Forelimb muscle (tissue), 1 donor: Measurements from ENCODE around the gene RPH3AL. TPM values are rescaled to one million over a fixed set of nuclear protein-coding genes. Genes with fewer than 3 reads are reported as not detected.
"Not testable (repeated sequence)": the region's sequence is repeated elsewhere in the genome, so short reads cannot be mapped to it uniquely, and the experiment has no call there.

Experiments used
- DNase-seq: peaks from one replicate; pipeline ENCODE4 v3.0.0-alpha.2; 2013; ENCODE audit warnings: low read depth
- polyA plus RNA-seq: library from polyadenylated mRNA; unstranded; fragments of 120-200 nt; gene quantifications from one replicate; pipeline ENCODE4 v1.2.1, GENCODE V29; 2013; ENCODE audit not compliant: insufficient read length

Gene RPH3AL
- polyA plus RNA-seq, 1 donor, result 5.4 TPM

DNA sequence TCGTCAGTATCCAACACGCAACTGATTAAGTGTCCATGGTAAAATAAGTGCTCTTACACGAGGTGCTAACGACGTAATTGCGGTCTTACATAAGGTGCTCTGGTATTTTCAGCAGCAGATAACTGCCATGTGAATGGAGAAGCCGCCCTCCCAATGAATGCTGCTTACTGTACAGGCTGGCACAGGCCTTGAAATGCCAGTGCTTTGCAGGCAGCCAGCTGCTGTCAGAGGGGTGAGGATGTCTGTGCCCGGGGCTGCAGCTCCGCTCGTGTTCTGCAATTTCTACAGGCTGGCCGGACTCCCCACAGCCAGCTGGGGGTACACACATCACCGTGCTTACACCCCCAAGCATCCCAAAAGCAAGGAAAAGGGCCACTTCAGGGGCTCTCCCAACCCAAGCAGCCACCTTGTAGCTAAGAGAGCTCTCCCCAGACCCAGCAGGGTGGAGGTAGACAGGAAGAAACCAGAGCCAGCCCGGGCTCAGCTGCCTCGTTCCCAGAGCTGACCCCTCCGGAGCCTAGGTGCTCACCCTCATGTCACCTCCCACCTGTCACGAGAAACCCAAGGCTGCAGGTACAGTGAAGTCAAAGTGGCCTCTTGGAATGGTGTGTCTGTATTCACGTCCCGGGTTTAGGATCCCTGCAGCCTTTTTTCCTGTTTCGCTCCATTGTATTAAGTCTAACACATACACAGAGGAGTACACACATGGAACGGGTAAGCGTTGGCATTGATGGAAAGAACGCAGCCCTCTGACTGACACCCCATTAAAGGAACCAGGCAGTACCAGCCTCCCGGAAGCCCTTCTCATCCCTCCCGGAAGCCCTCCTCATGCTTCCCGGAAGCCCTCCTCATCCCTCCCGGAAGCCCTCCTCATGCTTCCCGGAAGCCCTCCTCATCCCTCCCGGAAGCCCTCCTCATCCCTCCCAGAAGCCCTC, 27.2 kb upstream of the RPH3AL start:
- no peak for DNase-seq

DNA sequence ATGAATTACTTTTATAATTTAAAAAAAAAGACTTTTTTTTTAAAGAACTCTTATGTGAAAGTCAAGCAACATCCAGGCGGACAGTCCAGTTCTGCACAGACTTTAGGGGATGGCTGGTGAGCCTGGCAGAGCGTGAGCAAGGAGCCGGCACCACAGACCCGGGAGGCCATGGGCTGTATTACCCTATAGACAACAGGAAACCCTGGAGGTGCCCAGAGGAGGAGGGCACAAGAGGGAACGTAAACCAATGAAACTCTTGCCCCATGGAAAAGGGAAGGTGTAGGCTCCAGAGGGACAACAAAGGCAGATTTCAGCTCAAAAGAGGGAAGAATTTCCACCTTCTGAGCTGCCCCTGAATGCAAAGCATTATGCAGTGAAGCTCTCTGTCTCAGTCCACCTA, 25.5 kb upstream of the RPH3AL start:
- no peak for DNase-seq

- no peak for DNase-seq
These were observed 24.6 kb upstream of the RPH3AL start for GRCh38 chr17:376936-377863.

GRCh38 chr17:373613-374230, 21.1 kb upstream of the RPH3AL start:
- no peak for DNase-seq

DNA sequence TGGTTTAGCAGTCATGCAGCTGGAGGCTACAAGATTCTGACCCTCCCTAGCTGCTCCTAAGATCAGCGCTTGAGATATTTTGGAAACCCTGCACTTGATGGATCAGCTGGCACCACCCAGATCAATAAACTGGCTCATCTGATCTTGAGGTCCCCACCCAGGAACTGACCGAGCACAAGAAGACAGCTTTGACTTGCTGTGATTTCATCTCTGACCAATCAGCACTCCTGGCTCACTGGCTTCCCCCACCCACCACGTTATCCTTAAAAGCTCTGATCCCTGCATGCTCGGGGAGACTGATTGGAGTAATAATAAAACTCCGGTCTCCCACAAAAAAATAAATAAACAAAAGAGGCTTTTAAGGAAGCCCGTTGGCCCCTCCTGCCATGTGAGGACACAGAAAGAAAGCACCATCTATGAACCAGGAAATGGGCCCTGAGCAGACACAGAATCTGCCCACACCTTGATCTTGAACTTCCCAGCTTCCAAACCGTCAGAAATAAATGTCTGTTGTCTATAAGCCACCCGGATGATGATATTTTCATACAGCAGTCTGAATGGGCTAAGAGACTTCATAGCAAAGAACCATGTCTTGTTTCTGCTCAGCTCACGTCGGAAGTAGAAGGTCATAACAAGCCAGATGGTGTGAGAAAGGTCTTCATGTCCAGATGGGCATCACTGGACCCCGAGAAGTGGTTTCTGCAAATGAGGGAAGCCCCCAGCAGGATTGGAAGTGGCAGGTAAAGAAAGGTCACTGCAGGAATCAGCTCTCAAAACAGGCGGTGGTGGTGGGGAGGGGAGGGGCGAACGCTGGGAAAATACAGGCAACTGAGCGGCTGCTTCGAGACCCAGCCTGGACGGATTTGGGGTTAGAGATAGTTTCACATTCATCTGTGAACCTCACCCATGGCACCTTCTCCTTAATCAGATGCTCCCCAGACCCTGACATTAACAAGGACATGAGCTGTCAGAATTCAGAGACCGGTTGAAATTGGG, 19.8 kb upstream of the RPH3AL start:
- DNase-seq, result no peak

GRCh38 chr17:371583-371982, 19.0 kb upstream of the RPH3AL start:
- DNase-seq, result no peak

GRCh38 chr17:367656-368055, 15.0 kb upstream of the RPH3AL start:
- DNase-seq, result not testable (repeated sequence)

DNA sequence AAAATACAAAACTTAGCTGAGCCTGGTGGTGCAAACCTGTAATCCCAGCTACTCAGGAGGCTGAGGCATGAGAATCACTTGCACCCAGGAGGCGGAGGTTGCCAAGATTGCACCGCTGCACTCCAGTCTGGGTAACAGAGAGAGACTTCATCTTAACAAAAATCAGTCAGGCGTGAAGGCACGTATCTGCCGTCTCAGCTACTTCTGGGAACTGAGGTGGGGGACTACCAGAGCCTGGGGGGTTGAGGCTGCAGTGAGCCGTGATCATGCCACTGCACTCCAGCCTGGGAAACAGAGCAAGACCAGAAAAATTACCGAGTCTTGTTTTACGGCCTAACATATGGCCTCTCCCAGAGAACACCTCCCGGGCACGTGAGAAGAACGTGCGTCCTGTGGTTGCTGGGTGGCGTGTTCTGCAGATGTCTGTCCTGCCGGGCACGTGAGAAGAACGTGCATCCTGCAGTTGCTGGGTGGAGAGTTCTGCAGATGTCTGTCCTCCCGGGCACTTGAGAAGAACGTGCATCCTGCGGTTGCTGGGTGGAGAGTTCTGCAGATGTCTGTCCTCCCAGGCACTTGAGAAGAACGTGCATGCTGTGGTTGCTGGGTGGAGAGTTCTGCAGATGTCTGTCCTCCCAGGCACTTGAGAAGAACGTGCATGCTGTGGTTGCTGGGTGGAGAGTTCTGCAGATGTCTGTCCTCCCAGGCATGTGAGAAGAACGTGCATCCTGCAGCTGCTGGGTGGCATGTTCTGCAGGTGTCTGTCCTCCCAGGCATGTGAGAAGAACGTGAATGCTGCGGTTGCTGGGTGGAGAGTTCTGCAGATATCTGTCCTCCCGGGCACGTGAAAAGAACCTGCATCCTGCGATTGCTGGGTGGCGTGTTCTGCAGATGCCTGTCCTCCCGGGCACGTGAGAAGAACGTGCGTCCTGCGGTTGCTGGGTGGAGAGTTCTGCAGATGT, 14.3 kb upstream of the RPH3AL start:
- DNase-seq, result not testable (repeated sequence)

DNA sequence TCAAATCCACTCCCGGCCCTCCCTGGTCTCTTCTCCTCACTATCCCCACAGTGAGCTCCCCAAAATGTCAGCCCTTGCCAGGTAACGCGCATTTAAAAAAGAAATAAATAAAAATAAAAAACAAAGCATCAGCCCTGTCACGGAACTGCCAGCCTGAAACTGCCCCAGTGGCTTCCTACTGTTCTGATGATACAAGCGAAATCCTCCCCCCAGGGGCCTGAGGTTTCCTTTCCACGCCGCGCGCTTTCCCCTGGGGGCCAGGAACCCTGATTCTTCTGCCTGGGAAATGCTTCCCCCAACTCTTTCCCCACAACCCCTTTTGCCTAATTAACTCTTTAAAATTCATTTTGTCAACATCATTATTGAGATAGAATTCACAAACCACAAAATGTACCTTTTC, 12.2 kb upstream of the RPH3AL start:
- DNase-seq, result no peak

DNA sequence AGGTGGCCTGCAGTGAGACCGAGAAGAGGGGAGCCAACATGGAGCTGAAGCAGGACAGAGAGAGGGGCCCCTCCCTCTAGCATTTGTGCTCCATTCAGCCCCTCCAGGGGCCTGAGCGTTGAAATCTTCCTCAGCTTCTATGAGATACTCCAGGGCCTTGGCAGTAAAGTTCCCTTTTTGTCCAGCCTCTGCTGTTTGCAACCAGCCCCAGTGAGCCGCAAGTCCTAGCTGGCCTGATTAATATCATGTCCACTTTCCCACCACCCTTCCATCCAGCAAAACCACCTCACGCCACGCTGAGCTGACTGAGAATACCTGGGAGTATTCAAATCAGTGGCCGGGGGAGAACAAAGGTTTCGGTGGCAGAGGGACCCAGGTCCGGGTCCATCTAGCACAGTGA, 11.7 kb upstream of the RPH3AL start:
- DNase-seq, result no peak

DNA sequence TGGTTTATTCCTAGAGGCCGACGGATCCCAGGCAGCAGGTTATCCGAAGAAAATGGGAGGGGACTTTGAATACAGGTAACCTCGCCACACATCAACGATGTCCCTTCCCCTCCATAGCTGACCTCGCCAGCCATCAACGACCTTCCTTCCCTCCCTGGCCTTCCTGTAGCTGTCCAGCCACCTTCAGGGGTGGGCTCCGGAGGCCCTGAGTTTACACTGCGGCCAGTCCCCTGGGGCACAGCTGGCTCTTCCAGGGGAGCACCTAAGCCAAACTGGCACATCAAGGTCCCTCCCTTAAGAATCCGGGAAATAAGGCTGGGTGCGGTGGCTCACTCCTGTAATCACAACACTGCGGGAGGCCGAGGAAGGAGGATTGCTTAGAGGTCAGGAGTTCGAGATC, 10.1 kb upstream of the RPH3AL start:
- no peak for DNase-seq

GRCh38 chr17:360092-360750, 7.6 kb upstream of the RPH3AL start:
- no peak for DNase-seq

- no peak for DNase-seq
These were observed 6.0 kb upstream of the RPH3AL start for GRCh38 chr17:358491-359151.

DNA sequence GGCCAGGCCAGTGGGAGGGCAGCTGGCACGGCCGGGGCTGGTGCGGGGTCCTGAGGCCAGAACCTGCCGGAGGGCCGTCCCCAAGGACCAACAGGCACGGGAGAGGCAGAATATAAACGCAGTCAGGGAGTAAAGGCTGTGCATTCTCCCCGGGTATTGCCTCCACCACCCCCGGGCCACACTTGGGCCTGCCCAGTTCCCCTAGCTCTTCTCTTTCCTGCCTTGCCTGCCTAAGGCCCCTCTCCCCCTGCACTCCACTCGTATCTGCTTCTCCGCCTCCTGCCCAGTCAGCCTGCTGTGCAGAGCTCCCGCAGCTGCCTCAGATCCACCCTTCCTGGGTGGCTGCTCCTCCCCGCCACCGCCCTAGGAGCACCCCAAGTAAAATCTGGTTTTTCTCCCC, 5.0 kb upstream of the RPH3AL start:
- DNase-seq, result no peak

DNA sequence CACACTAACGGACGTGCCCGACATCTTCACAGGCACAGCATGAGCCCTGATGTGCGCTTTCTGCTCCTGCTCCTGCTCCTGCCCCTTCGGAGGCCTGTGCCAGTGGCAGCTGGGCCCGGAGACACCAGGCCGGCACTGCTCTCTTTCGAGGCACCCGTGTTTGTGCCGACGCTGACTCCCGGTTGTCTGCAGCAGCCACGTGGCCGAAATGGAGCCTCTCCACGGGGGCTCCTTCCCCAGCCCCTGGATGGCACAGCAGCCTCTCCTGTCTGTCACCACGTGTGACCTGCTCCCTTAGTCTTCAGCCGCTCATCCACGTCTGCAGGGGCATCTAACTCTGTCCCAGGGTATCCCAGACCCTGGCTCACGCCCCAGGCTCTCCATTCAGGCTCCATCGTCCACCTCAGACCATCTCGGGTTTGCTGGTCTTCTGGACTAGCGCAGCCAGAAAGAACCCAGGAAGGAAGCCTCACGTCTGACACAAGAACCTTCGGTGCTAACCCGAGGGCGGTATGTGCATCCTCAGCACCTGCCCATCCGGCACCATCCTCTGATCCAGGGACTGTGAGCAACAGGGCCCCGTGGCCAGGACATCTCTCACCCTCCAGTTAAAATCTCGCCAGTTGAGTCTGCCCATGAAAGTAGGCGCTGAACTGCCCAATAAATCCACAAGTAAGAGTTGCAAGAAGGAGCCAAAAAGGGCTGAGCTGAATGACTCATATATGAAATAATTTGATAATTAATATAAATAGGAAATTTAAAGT, 4.2 kb upstream of the RPH3AL start:
- no peak for DNase-seq

DNA sequence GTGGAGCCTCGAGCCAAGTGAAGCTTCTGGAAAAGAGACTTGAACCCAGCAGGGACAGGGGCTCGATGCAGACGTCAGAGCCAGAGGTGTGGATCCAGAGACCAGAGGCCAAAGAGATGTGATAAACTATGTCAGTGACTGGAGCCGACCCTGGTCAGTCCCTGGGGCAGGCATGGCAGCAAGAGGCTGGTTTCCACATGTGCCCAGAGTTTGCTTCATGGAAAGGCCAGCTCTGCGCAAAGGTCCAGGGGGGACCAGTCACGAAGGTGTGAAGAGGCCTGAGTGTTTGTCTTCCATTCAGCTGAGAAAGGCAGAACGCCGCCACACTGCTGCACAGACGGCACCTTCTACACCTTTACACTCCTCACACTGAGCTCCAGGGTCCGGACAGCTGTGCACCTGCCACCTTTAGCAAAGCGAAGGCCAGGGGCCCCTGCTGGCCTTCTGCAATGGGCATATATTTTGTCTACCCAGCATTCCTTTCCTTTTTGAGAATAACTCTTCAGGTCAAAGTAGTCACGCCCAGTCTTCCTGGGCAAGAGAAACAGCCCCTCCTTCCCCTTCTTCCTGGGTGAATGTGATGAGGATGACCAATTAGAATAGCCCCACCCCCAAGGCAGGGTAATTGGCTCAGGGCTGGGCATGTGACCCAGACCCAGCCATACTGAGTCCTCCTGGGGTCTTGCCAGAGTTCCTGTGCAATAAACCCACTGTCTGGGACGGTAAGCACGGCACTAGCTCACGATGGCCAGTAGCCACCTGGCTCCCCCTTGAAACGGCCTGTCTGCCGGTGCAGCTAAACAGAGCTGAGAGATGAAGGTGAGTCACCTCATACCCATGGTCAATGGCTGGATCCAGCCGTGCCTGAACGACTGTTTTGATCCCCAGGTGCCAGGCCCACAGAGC, 2.3 kb upstream of the RPH3AL start:
- no peak for DNase-seq

- DNase-seq, result no peak
These were observed 1.2 kb upstream of the RPH3AL start for GRCh38 chr17:353838-354234.
